ENCODE measurements around the gene PRR15. TPM values are rescaled to one million over a fixed set of nuclear protein-coding genes. Genes with fewer than 3 reads are reported as not detected.
A peak's percentile ranks its signal among the peaks of the same experiment; 100 is the strongest.

Gene PRR15
- total RNA-seq, 1 donor from 2014 or later = 0.20 TPM

- DNase-seq = no peak
These were observed 6.0 kb downstream of the PRR15 start for GRCh38 chr7:29569648-29570047.

GRCh38 chr7:29572558-29572957, 8.9 kb downstream of the PRR15 start:
- no peak for DNase-seq

- DNase-seq = no peak
These were observed 9.9 kb downstream of the PRR15 start for GRCh38 chr7:29573567-29573966.

GRCh38 chr7:29574659-29575058, 11.0 kb downstream of the PRR15 start:
- DNase-seq = no peak

GRCh38 chr7:29587195-29587808, 23.7 kb downstream of the PRR15 start:
- DNase-seq = no peak

- no peak for DNase-seq
These were observed 24.6 kb downstream of the PRR15 start for GRCh38 chr7:29588212-29588611.

GRCh38 chr7:29588900-29589696, 25.5 kb downstream of the PRR15 start:
- no peak for DNase-seq

GRCh38 chr7:29592866-29593265, 29.2 kb downstream of the PRR15 start:
- no peak for DNase-seq

GRCh38 chr7:29593459-29593858, 29.8 kb downstream of the PRR15 start:
- DNase-seq = no peak

- peak; percentile 25 for DNase-seq
These were observed 33.1 kb downstream of the PRR15 start for GRCh38 chr7:29596593-29597178.

- DNase-seq = no peak
These were observed 33.6 kb downstream of the PRR15 start for GRCh38 chr7:29597266-29597665.

- DNase-seq = no peak
These were observed 34.5 kb downstream of the PRR15 start for GRCh38 chr7:29598137-29598536.

- DNase-seq = no peak
These were observed 35.0 kb downstream of the PRR15 start for GRCh38 chr7:29598613-29599012.

- DNase-seq = no peak
These were observed 35.4 kb downstream of the PRR15 start for GRCh38 chr7:29599026-29599425.

- no peak for DNase-seq
These were observed 37.0 kb downstream of the PRR15 start for GRCh38 chr7:29600661-29601060.

GRCh38 chr7:29604052-29604451, 40.4 kb downstream of the PRR15 start:
- no peak for DNase-seq

GRCh38 chr7:29604702-29605101, 41.1 kb downstream of the PRR15 start:
- DNase-seq = no peak

- DNase-seq = no peak
These were observed 42.0 kb downstream of the PRR15 start for GRCh38 chr7:29605671-29606070.

GRCh38 chr7:29606287-29606721, 42.7 kb downstream of the PRR15 start:
- no peak for DNase-seq

GRCh38 chr7:29606830-29607229, 43.2 kb downstream of the PRR15 start:
- DNase-seq = no peak

- DNase-seq = no peak
These were observed 43.6 kb downstream of the PRR15 start for GRCh38 chr7:29607259-29607658.

- no peak for DNase-seq
These were observed 44.3 kb downstream of the PRR15 start for GRCh38 chr7:29607889-29608288.

Measured in skin of body (tissue), 2 donors.